ENCODE results near the gene ICOS.

DNA sequence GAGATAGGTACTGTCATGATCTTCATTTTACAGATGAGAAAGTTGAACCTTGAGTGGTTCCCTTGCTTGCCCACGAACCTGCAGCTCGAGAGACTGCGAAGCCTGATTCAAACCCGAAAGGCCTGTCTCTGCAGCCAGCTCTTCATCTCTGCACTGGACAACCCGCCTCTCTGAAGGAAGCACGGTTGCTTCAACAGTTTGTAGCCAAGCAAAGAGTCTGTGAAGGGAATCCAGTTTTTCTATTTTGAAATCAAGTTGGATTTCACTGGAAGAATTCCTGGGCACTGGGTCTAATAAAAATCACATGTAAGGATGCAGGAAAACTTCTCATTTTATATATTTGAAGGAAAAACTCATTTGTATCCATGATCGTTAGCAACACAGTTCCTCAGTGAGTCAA is 21.3 kb upstream of the ICOS start:
- no peak for TF ChIP-seq POLR2A (IDR thresholded peaks at IDR 0.05)
- TF ChIP-seq, protein P1, sequence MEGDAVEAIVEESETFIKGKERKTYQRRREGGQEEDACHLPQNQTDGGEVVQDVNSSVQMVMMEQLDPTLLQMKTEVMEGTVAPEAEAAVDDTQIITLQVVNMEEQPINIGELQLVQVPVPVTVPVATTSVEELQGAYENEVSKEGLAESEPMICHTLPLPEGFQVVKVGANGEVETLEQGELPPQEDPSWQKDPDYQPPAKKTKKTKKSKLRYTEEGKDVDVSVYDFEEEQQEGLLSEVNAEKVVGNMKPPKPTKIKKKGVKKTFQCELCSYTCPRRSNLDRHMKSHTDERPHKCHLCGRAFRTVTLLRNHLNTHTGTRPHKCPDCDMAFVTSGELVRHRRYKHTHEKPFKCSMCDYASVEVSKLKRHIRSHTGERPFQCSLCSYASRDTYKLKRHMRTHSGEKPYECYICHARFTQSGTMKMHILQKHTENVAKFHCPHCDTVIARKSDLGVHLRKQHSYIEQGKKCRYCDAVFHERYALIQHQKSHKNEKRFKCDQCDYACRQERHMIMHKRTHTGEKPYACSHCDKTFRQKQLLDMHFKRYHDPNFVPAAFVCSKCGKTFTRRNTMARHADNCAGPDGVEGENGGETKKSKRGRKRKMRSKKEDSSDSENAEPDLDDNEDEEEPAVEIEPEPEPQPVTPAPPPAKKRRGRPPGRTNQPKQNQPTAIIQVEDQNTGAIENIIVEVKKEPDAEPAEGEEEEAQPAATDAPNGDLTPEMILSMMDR (IDR thresholded peaks at IDR 0.05) = no peak

Data from ovary (tissue), 3 donors.